Neutrophil (primary cell): ENCODE measurements around the gene ENTR1.

Experiments
- H3K27ac ChIP-seq: fragments of 200-600 bp; sonication (generic); 2 replicates; pipeline ENCODE4 v1.5.1; 2016; ENCODE audit warnings: mild to moderate bottlenecking, moderate library complexity
- H3K27me3 ChIP-seq: fragments of 200-600 bp; sonication (generic); 2 replicates; pipeline ENCODE4 v1.6.0; 2016; ENCODE audit warnings: mild to moderate bottlenecking
- H3K36me3 ChIP-seq: fragments of 200-600 bp; sonication (generic); 2 replicates; pipeline ENCODE4 v1.5.1; 2017
- H3K4me1 ChIP-seq, 2 experiments: fragments of 200-600 bp in 1 of 2; sonication (generic) in 1 of 2; 1 replicate in 1 of 2; 2 replicates in 1 of 2; pipeline versions ENCODE4 v1.5.1 to v1.6.1; 2013 to 2016; ENCODE audit warnings: low read depth in 1 of 2, low read length in 1 of 2, mild to moderate bottlenecking in 1 of 2, moderate library complexity in 1 of 2; ENCODE audit not compliant: control insufficient read depth in 1 of 2, insufficient read depth in 1 of 2
- H3K4me3 ChIP-seq, 2 experiments: fragments of 200-600 bp in 1 of 2; sonication (generic) in 1 of 2; 1 replicate in 1 of 2; 2 replicates in 1 of 2; pipeline ENCODE4 v1.5.1; 2013 to 2016; ENCODE audit warnings: low read depth in 1 of 2, low read length in 1 of 2, mild to moderate bottlenecking in 1 of 2, moderate library complexity in 1 of 2
- H3K9me3 ChIP-seq: fragments of 200-600 bp; sonication (generic); 2 replicates; pipeline ENCODE4 v1.5.1; 2016
- CTCF ChIP-seq: fragments of 200-600 bp; sonication (generic); IDR thresholded peaks from 2 replicates; pipeline ENCODE4 v1.5.1; 2016; ENCODE audit warnings: antibody characterized with exemption

ENTR1 gene

GRCh38 chr9:136378170-136379002, 32.0 kb downstream of the ENTR1 start:
- Histone ChIP-seq H3K9me3 (no peaks in the 10 kb centered on the region), H3K27me3 (no peaks in the 10 kb centered on the region), H3K4me3 (no peak overlapping the region), H3K27ac (no peak overlapping the region), H3K36me3 (peaks cover 58% of the 10 kb centered on the region), H3K4me1 (peaks cover 14 to 19% of the 10 kb centered on the region in 2 experiments)
- no peak for TF ChIP-seq CTCF

GRCh38 chr9:136377341-136378169, 32.9 kb downstream of the ENTR1 start:
- peaks cover 50% of the 10 kb centered on the region for H3K36me3 ChIP-seq
- no peak for TF ChIP-seq CTCF
- H3K27me3 ChIP-seq, result no peaks in the 10 kb centered on the region
- no peak overlapping the region for H3K27ac ChIP-seq
- no peaks in the 10 kb centered on the region for H3K9me3 ChIP-seq
- no peak overlapping the region for H3K4me3 ChIP-seq
- peaks cover 22 to 27% of the 10 kb centered on the region in 2 experiments for H3K4me1 ChIP-seq

GRCh38 chr9:136376457-136376856, 34.0 kb downstream of the ENTR1 start:
- Histone ChIP-seq H3K27me3 (no peaks in the 10 kb centered on the region), H3K4me3 (no peak overlapping the region), H3K9me3 (no peaks in the 10 kb centered on the region), H3K36me3 (peaks cover 39% of the 10 kb centered on the region), H3K27ac (no peak overlapping the region), H3K4me1 (peaks cover 29 to 33% of the 10 kb centered on the region in 2 experiments)
- no peak for TF ChIP-seq CTCF

- Histone ChIP-seq H3K36me3 (peaks cover 37% of the 10 kb centered on the region), H3K4me3 (no peak overlapping the region), H3K9me3 (no peaks in the 10 kb centered on the region), H3K4me1 (peaks cover 29 to 33% of the 10 kb centered on the region in 2 experiments), H3K27ac (no peak overlapping the region), H3K27me3 (no peaks in the 10 kb centered on the region)
- no peak for TF ChIP-seq CTCF
Measured at GRCh38 chr9:136375096-136375495, 35.3 kb downstream of the ENTR1 start.

GRCh38 chr9:136374183-136374575, 36.2 kb downstream of the ENTR1 start:
- TF ChIP-seq CTCF, result no peak
- peaks cover 34% of the 10 kb centered on the region for H3K36me3 ChIP-seq

More at GRCh38 chr9:136374183-136374575, 36.2 kb downstream of the ENTR1 start:
- H3K4me1 ChIP-seq, result peaks cover 29 to 33% of the 10 kb centered on the region in 2 experiments
- no peaks in the 10 kb centered on the region for H3K9me3 ChIP-seq
- H3K27me3 ChIP-seq, result no peaks in the 10 kb centered on the region
- H3K4me3 ChIP-seq, result no peak overlapping the region
- H3K27ac ChIP-seq, result peak overlapping the region; percentile 73
